Measurements from ENCODE around the gene DIABLO. TPM values are rescaled to one million over a fixed set of nuclear protein-coding genes. Genes with fewer than 3 reads are reported as not detected.
"Not testable (repeated sequence)": the region's sequence is repeated elsewhere in the genome, so short reads cannot be mapped to it uniquely, and the experiment has no call there.

Gene DIABLO
- total and polyA plus RNA-seq, 4 donors = 37.5 to 46.8 (median 42.3) TPM

GRCh38 chr12:122204167-122205052, 21.4 kb downstream of the DIABLO start:
- Histone ChIP-seq H3K4me3 (no peak overlapping the region), H3K36me3 (ENCODE audit: control insufficient read depth in 4 of 4, insufficient read depth in 4 of 4, low read length in 4 of 4) (peaks cover 5 to 18% (median 14%) of the 10 kb centered on the region in 4 donors), H3K27ac (ENCODE audit: low read depth in 1 of 2, low read length in 1 of 2) (no peak overlapping the region), H3K4me1 (ENCODE audit: control insufficient read depth in 5 of 5, insufficient read depth in 5 of 5, low read length in 5 of 5) (peaks cover 0 to 9% (median 4%) of the 10 kb centered on the region in 5 donors), H3K9me3 (ENCODE audit: control insufficient read depth in 4 of 4, insufficient read depth in 3 of 4, low read length in 3 of 4) (no peaks in the 10 kb centered on the region), H3K9ac (ENCODE audit: insufficient read depth in 1 of 2, low read length in 2 of 2) (no peak overlapping the region), H3K27me3 (ENCODE audit: control insufficient read depth in 3 of 3, insufficient read depth in 3 of 3, low read length in 2 of 3) (peaks cover 0 to 42% (median 24%) of the 10 kb centered on the region in 3 donors)
- DNase-seq = no peak
- TF ChIP-seq, protein P1, sequence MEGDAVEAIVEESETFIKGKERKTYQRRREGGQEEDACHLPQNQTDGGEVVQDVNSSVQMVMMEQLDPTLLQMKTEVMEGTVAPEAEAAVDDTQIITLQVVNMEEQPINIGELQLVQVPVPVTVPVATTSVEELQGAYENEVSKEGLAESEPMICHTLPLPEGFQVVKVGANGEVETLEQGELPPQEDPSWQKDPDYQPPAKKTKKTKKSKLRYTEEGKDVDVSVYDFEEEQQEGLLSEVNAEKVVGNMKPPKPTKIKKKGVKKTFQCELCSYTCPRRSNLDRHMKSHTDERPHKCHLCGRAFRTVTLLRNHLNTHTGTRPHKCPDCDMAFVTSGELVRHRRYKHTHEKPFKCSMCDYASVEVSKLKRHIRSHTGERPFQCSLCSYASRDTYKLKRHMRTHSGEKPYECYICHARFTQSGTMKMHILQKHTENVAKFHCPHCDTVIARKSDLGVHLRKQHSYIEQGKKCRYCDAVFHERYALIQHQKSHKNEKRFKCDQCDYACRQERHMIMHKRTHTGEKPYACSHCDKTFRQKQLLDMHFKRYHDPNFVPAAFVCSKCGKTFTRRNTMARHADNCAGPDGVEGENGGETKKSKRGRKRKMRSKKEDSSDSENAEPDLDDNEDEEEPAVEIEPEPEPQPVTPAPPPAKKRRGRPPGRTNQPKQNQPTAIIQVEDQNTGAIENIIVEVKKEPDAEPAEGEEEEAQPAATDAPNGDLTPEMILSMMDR (IDR thresholded peaks at IDR 0.05; ENCODE audit: control extremely low read depth, extremely low read depth) = no peak
- ATAC-seq (ENCODE audit: insufficient read depth, low FRiP score) = no peak
- WGBS, 2 donors = 11 to 13% methylated on average over 54 to 71 of the region's 71 CpGs

DNA sequence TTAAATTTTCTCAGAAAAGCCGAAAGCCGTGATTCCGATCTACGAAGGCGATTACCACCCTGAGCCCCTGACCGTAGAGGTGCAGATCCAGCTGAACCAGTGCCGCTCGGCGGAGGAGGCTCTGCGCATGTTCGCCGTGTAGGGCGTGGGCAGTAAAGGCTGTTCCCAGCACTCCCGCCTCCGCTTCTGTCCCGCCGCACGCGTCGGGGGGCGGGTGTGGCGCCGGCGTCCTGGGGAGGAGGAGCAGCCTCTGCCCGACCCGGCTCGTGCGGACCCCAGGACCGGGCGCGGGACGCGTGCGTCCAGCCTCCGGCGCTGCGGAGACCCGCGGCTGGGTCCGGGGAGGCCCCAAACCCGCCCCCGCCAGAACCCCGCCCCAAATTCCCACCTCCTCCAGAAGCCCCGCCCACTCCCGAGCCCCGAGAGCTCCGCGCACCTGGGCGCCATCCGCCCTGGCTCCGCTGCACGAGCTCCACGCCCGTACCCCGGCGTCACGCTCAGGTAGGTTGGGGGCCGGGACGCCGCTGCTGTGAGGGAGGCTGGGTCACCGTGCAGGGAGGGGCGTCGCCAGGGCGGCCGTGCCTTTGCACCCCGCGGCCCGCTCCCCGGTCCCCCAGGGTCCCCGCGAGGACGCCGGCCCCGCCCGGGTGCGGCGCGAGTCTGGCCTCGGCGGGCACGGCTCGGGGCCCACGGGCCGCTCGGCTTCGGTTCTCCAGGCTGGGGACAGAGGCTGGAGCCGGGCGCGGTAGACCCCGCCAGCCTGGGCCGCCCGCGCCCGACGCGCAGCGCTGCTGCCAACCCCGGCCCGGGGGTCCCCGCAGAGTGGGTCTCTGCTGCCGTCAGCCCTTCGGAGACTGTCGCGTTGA, 22.3 kb downstream of the DIABLO start, which contains the start of gene B3GNT4:
Gene B3GNT4, plus strand, starts transcription at position 409 of the 866 bp plus-strand sequence. CDS start 910 bp downstream, outside the sequence.
- peak; percentile 89 for ATAC-seq (ENCODE audit: insufficient read depth, low FRiP score)
- TF ChIP-seq, protein P1 (IDR thresholded peaks at IDR 0.05; ENCODE audit: control extremely low read depth, extremely low read depth) = no peak
- peaks cover 5 to 16% (median 13%) of the 10 kb centered on the region in 4 donors for H3K36me3 ChIP-seq (ENCODE audit: control insufficient read depth in 4 of 4, insufficient read depth in 4 of 4, low read length in 4 of 4)
- no peak within 1 kb of the TSS for H3K27ac ChIP-seq (ENCODE audit: low read depth in 1 of 2, low read length in 1 of 2)
- WGBS, 2 donors = 1% methylated on average over 80 to 104 of the region's 104 CpGs
- H3K9me3 ChIP-seq (ENCODE audit: control insufficient read depth in 4 of 4, insufficient read depth in 3 of 4, low read length in 3 of 4) = no peaks in the 10 kb centered on the region
- H3K4me3 ChIP-seq = peak within 1 kb of the TSS; percentile 45
- peaks cover 0 to 9% (median 4%) of the 10 kb centered on the region in 5 donors for H3K4me1 ChIP-seq (ENCODE audit: control insufficient read depth in 5 of 5, insufficient read depth in 5 of 5, low read length in 5 of 5)
- H3K9ac ChIP-seq (ENCODE audit: insufficient read depth in 1 of 2, low read length in 2 of 2) = no peak within 1 kb of the TSS
- DNase-seq = peak; percentile 42 to 55 (median 55)
- peaks cover 0 to 42% (median 24%) of the 10 kb centered on the region in 3 donors for H3K27me3 ChIP-seq (ENCODE audit: control insufficient read depth in 3 of 3, insufficient read depth in 3 of 3, low read length in 2 of 3)

DNA sequence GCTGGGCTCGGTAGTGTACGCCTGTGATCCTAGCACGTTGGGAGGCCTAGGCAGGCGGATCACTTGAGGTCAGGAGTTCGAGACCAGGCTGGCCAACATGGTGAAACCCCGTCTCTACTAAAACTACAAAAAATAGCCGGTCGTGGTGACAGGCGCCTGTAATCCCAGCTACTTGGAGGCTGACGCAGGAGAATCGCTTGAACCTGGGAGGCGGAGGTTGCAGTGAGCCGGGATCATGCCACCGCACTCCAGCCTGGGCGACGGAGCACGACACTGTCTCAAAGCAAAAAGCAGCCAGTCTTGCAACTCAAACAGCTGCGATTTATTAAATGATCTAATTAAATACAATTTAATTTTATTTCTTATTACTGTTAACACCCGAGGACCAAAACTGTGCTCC, 23.0 kb downstream of the DIABLO start:
- not testable (repeated sequence) for H3K9me3 ChIP-seq (ENCODE audit: control insufficient read depth in 4 of 4, insufficient read depth in 3 of 4, low read length in 3 of 4); H3K4me1 ChIP-seq (ENCODE audit: control insufficient read depth in 5 of 5, insufficient read depth in 5 of 5, low read length in 5 of 5); DNase-seq; H3K9ac ChIP-seq (ENCODE audit: insufficient read depth in 1 of 2, low read length in 2 of 2); H3K27ac ChIP-seq (ENCODE audit: low read depth in 1 of 2, low read length in 1 of 2); ATAC-seq (ENCODE audit: insufficient read depth, low FRiP score); H3K4me3 ChIP-seq
- H3K36me3 ChIP-seq (ENCODE audit: control insufficient read depth in 4 of 4, insufficient read depth in 4 of 4, low read length in 4 of 4) = peaks cover 2 to 10% (median 6%) of the 10 kb centered on the region in 4 donors
- WGBS, 2 donors = 66 to 68% methylated on average over 19 of the region's 19 CpGs
- H3K27me3 ChIP-seq (ENCODE audit: control insufficient read depth in 3 of 3, insufficient read depth in 3 of 3, low read length in 2 of 3) = peaks cover 0 to 46% (median 24%) of the 10 kb centered on the region in 3 donors
